PC-3 (cell line): ENCODE data around the gene PMAIP1. TPM values are rescaled to one million over a fixed set of nuclear protein-coding genes. Genes with fewer than 3 reads are reported as not detected.

ENCODE experiments used
- ATAC-seq: fragments of 200-7000 bp; cut with Tn5 transposase; 2 replicates; pipeline ENCODE4 v1.9.1; 2020; ENCODE audit warnings: mild to moderate bottlenecking, moderate library complexity
- Bru-seq: library from RNA; stranded (reverse); fragments of 400-500 nt; gene quantifications from one replicate; lab custom pipeline; 2021; lab: Mats Ljungman, UMichigan
- BruChase-seq, 2 experiments: library from RNA; stranded (reverse); fragments of 400-500 nt; gene quantifications; one replicate each; lab custom pipeline; 2021; lab: Mats Ljungman, UMichigan
- BruUV-seq: library from RNA; stranded (reverse); fragments of 400-500 nt; replicated peaks from 2 replicates; lab custom pipeline; 2021; lab: Mats Ljungman, UMichigan
- CTCF ChIA-PET: fragments of 300-600 bp; sonication (Branson Sonifier 250); formaldehyde crosslinking; loops from one replicate; lab custom pipeline; 2022; ENCODE audit warnings: antibody characterized with exemption; lab: Charles Lee
- POLR2A ChIA-PET: fragments of 300-600 bp; sonication (Branson Sonifier 250); formaldehyde crosslinking; loops from one replicate; lab custom pipeline; 2022; ENCODE audit warnings: antibody characterized with exemption; ENCODE audit not compliant: unreplicated experiment; lab: Charles Lee
- DNase-seq: peaks from one replicate; pipeline ENCODE4 v3.0.0-alpha.2; 2015
- H2AFZ ChIP-seq: fragments of 300-600 bp; sonication (generic); 2 replicates; pipeline ENCODE4 v1.6.0; 2016; ENCODE audit warnings: antibody characterized with exemption, low read length
- H3F3A ChIP-seq: fragments of 300-600 bp; sonication (generic); one replicate; pipeline ENCODE4 v1.6.0; 2017; ENCODE audit warnings: antibody characterized with exemption, low read length, control low read depth, mild to moderate bottlenecking; ENCODE audit not compliant: unreplicated experiment
- H3K27ac ChIP-seq: fragments of 300-600 bp; sonication (generic); 2 replicates; pipeline ENCODE4 v1.5.1; 2016; ENCODE audit warnings: mild to moderate bottlenecking, low read length
- H3K27me3 ChIP-seq: fragments of 300-600 bp; sonication (generic); 2 replicates; pipeline ENCODE4 v1.6.1; 2016; ENCODE audit warnings: low read length, mixed read lengths
- H3K36me3 ChIP-seq: fragments of 300-600 bp; sonication (generic); 2 replicates; pipeline ENCODE4 v1.6.1; 2016; ENCODE audit warnings: low read depth, mixed run types, low read length, mixed read lengths
- H3K4me1 ChIP-seq: fragments of 300-600 bp; sonication (generic); 2 replicates; pipeline ENCODE4 v1.5.1; 2016; ENCODE audit warnings: low read length; ENCODE audit not compliant: insufficient read depth
- H3K4me2 ChIP-seq: fragments of 300-600 bp; sonication (generic); 2 replicates; pipeline ENCODE4 v1.6.0; 2016; ENCODE audit warnings: low read length
- H3K4me3 ChIP-seq: fragments of 300-600 bp; sonication (generic); 2 replicates; pipeline ENCODE4 v1.5.1; 2016; ENCODE audit warnings: mild to moderate bottlenecking, low read length, mixed read lengths
- H3K79me2 ChIP-seq: fragments of 300-600 bp; sonication (generic); 2 replicates; pipeline ENCODE4 v1.6.1; 2017; ENCODE audit warnings: low read length, mixed read lengths
- H3K9ac ChIP-seq: fragments of 300-600 bp; sonication (generic); 2 replicates; pipeline ENCODE4 v1.6.0; 2016; ENCODE audit warnings: mild to moderate bottlenecking, low read length
- H3K9me2 ChIP-seq: fragments of 300-600 bp; sonication (generic); replicated peaks from 2 replicates; pipeline ENCODE4 v1.6.1; 2016; ENCODE audit warnings: mixed run types, low read length, mixed read lengths
- H3K9me3 ChIP-seq: fragments of 300-600 bp; sonication (generic); 2 replicates; pipeline ENCODE4 v1.6.1; 2016; ENCODE audit warnings: low read length, mixed read lengths
- H4K20me1 ChIP-seq: fragments of 300-600 bp; sonication (generic); 2 replicates; pipeline ENCODE4 v1.6.1; 2016; ENCODE audit warnings: low read length, mixed read lengths
- EZH2 ChIP-seq: fragments of 300-600 bp; sonication (generic); IDR thresholded peaks from one replicate; pipeline ENCODE4 v1.6.1; 2017; ENCODE audit warnings: antibody characterized with exemption, mild to moderate bottlenecking, low read length; ENCODE audit not compliant: unreplicated experiment
- EZH2phosphoT487 ChIP-seq: fragments of 300-600 bp; sonication (generic); IDR thresholded peaks from 2 replicates; pipeline ENCODE4 v1.6.1; 2018; ENCODE audit warnings: mild to moderate bottlenecking, antibody characterized with exemption, low read length, borderline replicate concordance
- intact Hi-C: fragments of 100-400 bp; cut with micrococcal nuclease; formaldehyde crosslinking; loops from 2 replicates; pipeline ENCODE4 v1.9.0; 2023
- long read RNA-seq: library from polyadenylated mRNA; unstranded; transcript quantifications from one replicate; pipeline ENCODE4 v2.0.0, GENCODE V29; 2021; ENCODE audit not compliant: unreplicated experiment
- total RNA-seq: library from RNA; depleted of rRNA; stranded (reverse); fragments of >200 nt; gene quantifications from 2 replicates; pipeline ENCODE4 v1.2.3, GENCODE V29; 2014; rRNA removed
- TF ChIP-seq, protein P1 (sequence below): fragments of 300-600 bp; sonication (generic); conservative IDR thresholded peaks from 2 replicates; pipeline ENCODE4 v1.5.1; 2017; ENCODE audit warnings: antibody characterized with exemption, low read depth, mild to moderate bottlenecking, low read length

The PMAIP1 gene
- total RNA-seq = 39.2 and 41.5 TPM in 2 replicates
- Bru-seq, nascent RNA = percentile 98 among the genes with signal in this experiment
- BruChase-seq, experiment 1, labeled RNA remaining after a 6-hour chase = percentile 99 among the genes with signal in this experiment
- BruChase-seq, experiment 2, labeled RNA remaining after a 2-hour chase = percentile 99 among the genes with signal in this experiment
- long read RNA-seq, transcript PMAIP1-202 (2 exons, 1,948 nt) = major isoform, 108 of 127 reads
- long read RNA-seq, partial matches to known transcripts = 6 of 127 reads
- long read RNA-seq, other reads (novel, unspliced or antisense) = 10 of 127 reads

DNA sequence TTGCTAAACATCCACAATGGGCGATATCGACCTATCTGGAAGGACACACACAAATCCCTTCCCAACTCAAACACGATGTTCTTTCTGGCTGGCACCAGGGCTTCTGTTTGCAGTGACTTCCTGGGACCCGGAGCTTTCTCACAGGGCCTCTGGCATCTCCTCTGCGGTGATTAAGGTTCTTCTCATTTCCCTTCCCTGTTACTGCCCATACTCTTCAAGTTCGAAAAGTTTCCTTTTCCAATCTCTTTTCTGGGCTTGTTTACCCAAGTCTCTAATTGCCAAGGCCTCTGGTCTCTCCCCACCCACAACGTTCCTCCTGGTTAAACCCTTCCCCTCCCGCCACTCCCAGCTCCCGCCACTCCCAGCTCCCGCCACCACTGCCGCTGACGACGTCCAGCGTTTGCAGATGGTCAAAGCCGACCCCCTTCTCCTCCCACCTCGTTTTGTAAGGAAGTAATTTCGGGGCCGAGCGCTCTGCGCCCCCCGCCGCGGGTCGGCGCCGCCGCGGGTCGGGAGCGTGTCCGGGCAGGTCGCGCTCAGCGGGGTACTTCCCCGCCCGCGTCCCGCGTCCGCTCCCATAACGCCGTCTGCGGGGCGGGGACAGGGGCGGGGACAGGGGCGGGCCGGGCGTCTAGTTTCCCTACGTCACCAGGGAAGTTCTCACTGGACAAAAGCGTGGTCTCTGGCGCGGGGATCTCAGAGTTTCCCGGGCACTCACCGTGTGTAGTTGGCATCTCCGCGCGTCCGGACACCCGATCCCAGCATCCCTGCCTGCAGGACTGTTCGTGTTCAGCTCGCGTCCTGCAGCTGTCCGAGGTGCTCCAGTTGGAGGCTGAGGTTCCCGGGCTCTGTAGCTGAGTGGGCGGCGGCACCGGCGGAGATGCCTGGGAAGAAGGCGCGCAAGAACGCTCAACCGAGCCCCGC lies at the start of gene PMAIP1:
TSS of gene PMAIP1 (plus strand) at position 699 of the 924 bp plus-strand sequence. CDS start at position 881, 182 bp downstream.
- Histone ChIP-seq H2AFZ (peak within 1 kb of the TSS; percentile 76), H3K4me1 (peaks cover 47% of the 10 kb centered on the region), H4K20me1 (peaks cover 28% of the 10 kb centered on the region), H3K79me2 (peaks cover 54% of the 10 kb centered on the region), H3K4me2 (peak within 1 kb of the TSS; percentile 91), H3K9ac (peak within 1 kb of the TSS; percentile 90), H3K36me3 (peaks cover 19% of the 10 kb centered on the region), H3K9me2 (no peaks in the 10 kb centered on the region), H3F3A (no peaks in the 10 kb centered on the region), H3K27ac (peak within 1 kb of the TSS; percentile 94), H3K27me3 (no peaks in the 10 kb centered on the region), H3K4me3 (peak within 1 kb of the TSS; percentile 83), H3K9me3 (no peaks in the 10 kb centered on the region)
- ATAC-seq = peak; percentile 71
- TF ChIP-seq EZH2phosphoT487 (no peak), EZH2 (no peak)
- TF ChIP-seq, protein P1, sequence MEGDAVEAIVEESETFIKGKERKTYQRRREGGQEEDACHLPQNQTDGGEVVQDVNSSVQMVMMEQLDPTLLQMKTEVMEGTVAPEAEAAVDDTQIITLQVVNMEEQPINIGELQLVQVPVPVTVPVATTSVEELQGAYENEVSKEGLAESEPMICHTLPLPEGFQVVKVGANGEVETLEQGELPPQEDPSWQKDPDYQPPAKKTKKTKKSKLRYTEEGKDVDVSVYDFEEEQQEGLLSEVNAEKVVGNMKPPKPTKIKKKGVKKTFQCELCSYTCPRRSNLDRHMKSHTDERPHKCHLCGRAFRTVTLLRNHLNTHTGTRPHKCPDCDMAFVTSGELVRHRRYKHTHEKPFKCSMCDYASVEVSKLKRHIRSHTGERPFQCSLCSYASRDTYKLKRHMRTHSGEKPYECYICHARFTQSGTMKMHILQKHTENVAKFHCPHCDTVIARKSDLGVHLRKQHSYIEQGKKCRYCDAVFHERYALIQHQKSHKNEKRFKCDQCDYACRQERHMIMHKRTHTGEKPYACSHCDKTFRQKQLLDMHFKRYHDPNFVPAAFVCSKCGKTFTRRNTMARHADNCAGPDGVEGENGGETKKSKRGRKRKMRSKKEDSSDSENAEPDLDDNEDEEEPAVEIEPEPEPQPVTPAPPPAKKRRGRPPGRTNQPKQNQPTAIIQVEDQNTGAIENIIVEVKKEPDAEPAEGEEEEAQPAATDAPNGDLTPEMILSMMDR = no peak
- ChIA-PET POLR2A (interaction anchor here (0.5 to 2.1 kb wide), 17 partner anchors 8 to 665 kb away, joined by 3 to 23 read pairs (median 5); partner anchors contain the start of gene CCBE1), CTCF (interaction anchor here (0.6 to 1.4 kb wide), 7 partner anchors 17 to 1252 kb away, joined by 3 to 18 read pairs (median 5); no protein-coding TSS in a partner anchor)
- intact Hi-C loops = loop anchor here (1.0 to 10.0 kb wide), 4 partner anchors 15 to 205 kb away; partner anchors contain the start of gene CCBE1
- DNase-seq = peak; percentile 94
- no TSS peak for BruUV-seq

- no peak overlapping the region for H3K27ac ChIP-seq
- H3K4me1 ChIP-seq = peaks cover 16% of the 10 kb centered on the region
- no peaks in the 10 kb centered on the region for H3F3A ChIP-seq
- no peaks in the 10 kb centered on the region for H4K20me1 ChIP-seq
- no peak overlapping the region for H3K4me3 ChIP-seq
- ChIA-PET CTCF (no interaction called here), POLR2A (interaction anchor here (0.7 to 0.8 kb wide), 2 partner anchors 47 to 407 kb away, joined by 19 to 21 read pairs; no protein-coding TSS in a partner anchor)
- H3K36me3 ChIP-seq = no peaks in the 10 kb centered on the region
- intact Hi-C loops = no loop called here
- H2AFZ ChIP-seq = no peak overlapping the region
- DNase-seq (no peak), ATAC-seq (peak; percentile 36)
- H3K27me3 ChIP-seq = no peaks in the 10 kb centered on the region
- no peaks in the 10 kb centered on the region for H3K9me3 ChIP-seq
- no peaks in the 10 kb centered on the region for H3K9me2 ChIP-seq
- H3K79me2 ChIP-seq = no peaks in the 10 kb centered on the region
- TF ChIP-seq, protein P1 = no peak
- TF ChIP-seq EZH2phosphoT487 (no peak), EZH2 (no peak)
- no peak overlapping the region for H3K4me2 ChIP-seq
- BruUV-seq = no TSS peak
- H3K9ac ChIP-seq = no peak overlapping the region
Measured at GRCh38 chr18:59851784-59852399, 47.9 kb upstream of the PMAIP1 start.
